ENCODE results near the gene PXYLP1. TPM values are rescaled to one million over a fixed set of nuclear protein-coding genes. Genes with fewer than 3 reads are reported as not detected.

PXYLP1 gene
- total RNA-seq, 4 donors from 2014 or later, result 18.5 to 29.7 (median 26.4) TPM

GRCh38 chr3:141287326-141287725, 55.7 kb downstream of the PXYLP1 start:
- Histone ChIP-seq H3K36me3 (no peaks in the 10 kb centered on the region), H3K9me3 (no peaks in the 10 kb centered on the region), H3K27me3 (no peaks in the 10 kb centered on the region), H3K4me1 (peaks cover 0 to 7% of the 10 kb centered on the region in 2 donors), H3K4me3 (no peak overlapping the region), H3K27ac (peak overlapping the region in 1 of 2 donors; percentile 80)
- TF ChIP-seq CTCF (IDR thresholded peaks at IDR 0.05), result no peak
- TF ChIP-seq POLR2A (IDR thresholded peaks at IDR 0.05), result no peak
- intact Hi-C loops (cut with DNase I; ENCODE audit: low total_unique reads), result no loop called here
- no peak for DNase-seq

DNA sequence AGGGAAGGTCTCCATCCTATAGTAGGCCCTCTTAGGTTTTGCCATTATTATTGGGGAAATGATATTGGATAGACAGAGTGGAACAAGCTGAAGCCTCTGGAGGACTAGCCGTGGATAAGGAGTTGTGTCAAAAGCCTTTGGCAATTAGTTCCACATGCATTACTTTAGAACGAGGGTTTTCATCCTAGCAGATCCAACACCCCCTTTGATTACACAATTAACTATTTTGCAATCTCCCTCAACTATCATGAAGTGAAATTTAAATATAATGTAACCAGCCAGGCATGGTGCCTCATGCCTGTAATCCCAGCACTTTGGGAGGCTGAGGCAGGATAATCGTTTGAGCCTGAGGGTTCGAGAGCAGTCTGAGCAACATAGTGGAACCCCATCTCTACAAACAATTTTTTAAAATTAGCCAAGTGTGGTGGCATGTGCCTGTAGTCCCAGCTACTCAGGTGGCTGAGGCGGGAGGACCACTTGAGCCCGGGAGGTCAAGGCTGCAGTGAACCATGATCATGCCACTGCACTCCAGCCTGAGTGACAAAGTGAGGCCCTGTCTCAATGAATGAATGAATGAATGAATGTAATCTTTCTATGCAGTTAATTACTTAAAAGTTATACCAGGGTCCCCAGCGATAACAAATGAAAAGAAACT, 56.8 kb downstream of the PXYLP1 start:
- no peaks in the 10 kb centered on the region for H3K27me3 ChIP-seq
- no peaks in the 10 kb centered on the region for H3K36me3 ChIP-seq
- intact Hi-C loops (cut with DNase I; ENCODE audit: low total_unique reads), result no loop called here
- H3K9me3 ChIP-seq, result no peaks in the 10 kb centered on the region
- H3K27ac ChIP-seq, result peak overlapping the region in 1 of 2 donors; percentile 84
- no peak overlapping the region for H3K4me3 ChIP-seq
- peaks cover 0 to 13% of the 10 kb centered on the region in 2 donors for H3K4me1 ChIP-seq
- TF ChIP-seq POLR2A (IDR thresholded peaks at IDR 0.05) (no peak), CTCF (IDR thresholded peaks at IDR 0.05) (no peak)
- no peak for DNase-seq

DNA sequence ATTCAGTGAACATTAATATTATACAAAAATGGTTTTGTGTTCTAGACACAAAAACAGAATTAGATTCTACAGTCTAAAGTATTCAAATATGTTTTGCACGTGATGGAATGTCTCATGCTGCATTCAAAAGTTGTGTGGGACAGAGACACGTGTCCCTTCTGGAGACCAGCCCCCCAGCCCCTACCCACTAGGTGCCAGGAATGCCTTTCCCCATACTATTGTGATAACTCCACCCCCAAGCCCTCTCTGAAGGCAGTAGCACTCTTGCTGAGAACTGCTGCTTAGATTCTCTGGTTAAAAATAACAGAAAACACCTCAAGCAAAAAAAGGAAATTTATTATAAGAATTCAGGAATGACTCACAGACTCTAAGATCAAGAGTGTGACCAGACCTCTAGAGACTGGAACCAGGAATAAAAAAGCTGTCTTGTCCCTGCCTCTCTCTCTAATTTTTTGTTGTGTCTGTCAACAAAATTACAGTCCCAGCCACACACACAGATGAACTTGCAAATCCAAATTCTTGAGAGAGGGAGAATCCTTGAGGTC, 57.7 kb downstream of the PXYLP1 start:
- no peak for TF ChIP-seq CTCF (IDR thresholded peaks at IDR 0.05)
- no peak for TF ChIP-seq POLR2A (IDR thresholded peaks at IDR 0.05)
- no peak overlapping the region for H3K4me3 ChIP-seq
- peaks cover 0 to 13% of the 10 kb centered on the region in 2 donors for H3K4me1 ChIP-seq
- DNase-seq, result no peak
- peak overlapping the region in 1 of 2 donors; percentile 84 for H3K27ac ChIP-seq
- intact Hi-C loops (cut with DNase I; ENCODE audit: low total_unique reads), result no loop called here
- no peaks in the 10 kb centered on the region for H3K36me3 ChIP-seq
- no peaks in the 10 kb centered on the region for H3K27me3 ChIP-seq
- H3K9me3 ChIP-seq, result no peaks in the 10 kb centered on the region

- Histone ChIP-seq H3K4me1 (peaks cover 0 to 13% of the 10 kb centered on the region in 2 donors), H3K27me3 (no peaks in the 10 kb centered on the region), H3K27ac (peak overlapping the region; percentile 55 to 84), H3K9me3 (no peaks in the 10 kb centered on the region), H3K4me3 (no peak overlapping the region), H3K36me3 (no peaks in the 10 kb centered on the region)
- DNase-seq, result no peak
- TF ChIP-seq POLR2A (IDR thresholded peaks at IDR 0.05), result no peak
- TF ChIP-seq CTCF (IDR thresholded peaks at IDR 0.05), result no peak
- intact Hi-C loops (cut with DNase I; ENCODE audit: low total_unique reads), result no loop called here
Observed at GRCh38 chr3:141291559-141292355, 60.1 kb downstream of the PXYLP1 start.

Data from uterus (tissue), 4 donors.